ENCODE results near the gene TRIO.

TRIO gene

GRCh38 chr5:14438195-14438606 lies 295.1 kb downstream of the TRIO start:
- no peak for TF ChIP-seq Cebpa-rat (IDR thresholded peaks at IDR 0.05)
- H3K4me1 ChIP-seq: peaks cover 17 to 53% (median 37%) of the 10 kb centered on the region in 10 experiments
- peaks cover 7 to 26% (median 20%) of the 10 kb centered on the region in 11 experiments; a peak in 21 of 22 replicates for H3K9me3 ChIP-seq (replicated peaks in 1 of 11)
- H3K9ac ChIP-seq: no peak overlapping the region
- H3K36me3 ChIP-seq: peaks cover 61 to 78% (median 70%) of the 10 kb centered on the region in 11 experiments
- H3K4me3 ChIP-seq: no peak overlapping the region
- peaks cover 5 to 48% (median 18%) of the 10 kb centered on the region in 11 experiments; a peak in 15 of 22 replicates for H4K20me1 ChIP-seq
- H3K4me2 ChIP-seq: no peak overlapping the region
- peak overlapping the region in 1 of 11 experiments; percentile 84; a peak in 1 of 22 replicates for H3K27ac ChIP-seq
- no peaks in the 10 kb centered on the region for H3K27me3 ChIP-seq

- Histone ChIP-seq H3K4me3 (no peak overlapping the region), H3K9me3 (replicated peaks in 1 of 11) (peaks cover 7 to 26% (median 20%) of the 10 kb centered on the region in 11 experiments; a peak in 21 of 22 replicates), H3K36me3 (peaks cover 54 to 78% (median 71%) of the 10 kb centered on the region in 11 experiments), H4K20me1 (peaks cover 5 to 52% (median 20%) of the 10 kb centered on the region in 11 experiments; a peak in 15 of 22 replicates), H3K9ac (peak overlapping the region in 2 of 11 experiments; percentile 16 to 77; a peak in 2 of 22 replicates), H3K27ac (peak overlapping the region in 4 of 11 experiments; percentile 30 to 84 (median 62); a peak in 3 of 22 replicates), H3K4me1 (peaks cover 17 to 64% (median 46%) of the 10 kb centered on the region in 10 experiments), H3K27me3 (no peaks in the 10 kb centered on the region), H3K4me2 (peak overlapping the region in 10 of 11 experiments; percentile 2 to 79 (median 72); a peak in 14 of 22 replicates)
- TF ChIP-seq Cebpa-rat (IDR thresholded peaks at IDR 0.05): no peak
Measured at GRCh38 chr5:14439087-14439871, 296.1 kb downstream of the TRIO start.

- peaks cover 7 to 16% (median 11%) of the 10 kb centered on the region in 11 experiments; a peak in 21 of 22 replicates for H3K9me3 ChIP-seq (replicated peaks in 1 of 11)
- H4K20me1 ChIP-seq: peaks cover 5 to 58% (median 20%) of the 10 kb centered on the region in 11 experiments; a peak in 15 of 22 replicates
- peaks cover 19 to 70% (median 51%) of the 10 kb centered on the region in 10 experiments for H3K4me1 ChIP-seq
- H3K9ac ChIP-seq: peak overlapping the region in 5 of 11 experiments; percentile 18 to 77 (median 67); a peak in 10 of 22 replicates
- peak overlapping the region in 5 of 10 experiments; percentile 11 to 53 (median 24); a peak in 5 of 20 replicates for H3K4me3 ChIP-seq
- H3K4me2 ChIP-seq: peak overlapping the region; percentile 43 to 79 (median 69)
- H3K27ac ChIP-seq: peak overlapping the region in 7 of 11 experiments; percentile 20 to 84 (median 61); a peak in 12 of 22 replicates
- no peaks in the 10 kb centered on the region for H3K27me3 ChIP-seq
- TF ChIP-seq Cebpa-rat (IDR thresholded peaks at IDR 0.05): no peak
- peaks cover 45 to 69% (median 63%) of the 10 kb centered on the region in 11 experiments for H3K36me3 ChIP-seq
Measured at GRCh38 chr5:14440223-14440581, 297.1 kb downstream of the TRIO start.

- peaks cover 3 to 10% (median 5%) of the 10 kb centered on the region in 11 experiments; a peak in 20 of 22 replicates for H3K9me3 ChIP-seq (replicated peaks in 1 of 11)
- peak overlapping the region in 8 of 11 experiments; percentile 17 to 84 (median 54); a peak in 14 of 22 replicates for H3K27ac ChIP-seq
- peaks cover 43 to 68% (median 57%) of the 10 kb centered on the region in 11 experiments for H3K36me3 ChIP-seq
- peak overlapping the region in 9 of 11 experiments; percentile 17 to 77 (median 47); a peak in 14 of 22 replicates for H3K9ac ChIP-seq
- peak overlapping the region; percentile 43 to 79 (median 69) for H3K4me2 ChIP-seq
- H3K4me1 ChIP-seq: peaks cover 25 to 70% (median 54%) of the 10 kb centered on the region in 10 experiments
- peaks cover 5 to 63% (median 20%) of the 10 kb centered on the region in 11 experiments; a peak in 15 of 22 replicates for H4K20me1 ChIP-seq
- TF ChIP-seq Cebpa-rat (IDR thresholded peaks at IDR 0.05): peak in 1 of 11 experiments; percentile 8; a peak in 1 of 22 replicates
- peak overlapping the region in 7 of 10 experiments; percentile 10 to 53 (median 24); a peak in 9 of 20 replicates for H3K4me3 ChIP-seq
- no peaks in the 10 kb centered on the region for H3K27me3 ChIP-seq
Measured at GRCh38 chr5:14440582-14441431, 297.7 kb downstream of the TRIO start.

- H3K4me3 ChIP-seq: peak overlapping the region in 3 of 10 experiments; percentile 36 to 53 (median 39); a peak in 4 of 20 replicates
- peak overlapping the region in 2 of 11 experiments; percentile 69 to 77; a peak in 4 of 22 replicates for H3K9ac ChIP-seq
- H3K27ac ChIP-seq: peak overlapping the region in 3 of 11 experiments; percentile 62 to 84 (median 70); a peak in 4 of 22 replicates
- H3K27me3 ChIP-seq: no peaks in the 10 kb centered on the region
- peak overlapping the region in 7 of 11 experiments; percentile 68 to 79 (median 77); a peak in 13 of 22 replicates for H3K4me2 ChIP-seq
- no peak for TF ChIP-seq Cebpa-rat (IDR thresholded peaks at IDR 0.05)
- peaks cover 5 to 68% (median 20%) of the 10 kb centered on the region in 11 experiments; a peak in 15 of 22 replicates for H4K20me1 ChIP-seq
- H3K36me3 ChIP-seq: peaks cover 36 to 61% (median 49%) of the 10 kb centered on the region in 11 experiments
- H3K9me3 ChIP-seq (replicated peaks in 1 of 11): peaks cover 0 to 2% (median 0%) of the 10 kb centered on the region in 11 experiments; a peak in 2 of 22 replicates
- H3K4me1 ChIP-seq: peaks cover 30 to 74% (median 56%) of the 10 kb centered on the region in 10 experiments
Measured at GRCh38 chr5:14441641-14442040, 298.5 kb downstream of the TRIO start.

- Histone ChIP-seq H3K27me3 (no peaks in the 10 kb centered on the region), H3K27ac (no peak overlapping the region), H3K4me1 (peaks cover 34 to 79% (median 62%) of the 10 kb centered on the region in 10 experiments), H3K36me3 (peaks cover 32 to 53% (median 41%) of the 10 kb centered on the region in 11 experiments), H3K9ac (no peak overlapping the region), H3K4me2 (peak overlapping the region in 7 of 11 experiments; percentile 14 to 79 (median 77); a peak in 8 of 22 replicates), H3K9me3 (replicated peaks in 1 of 11) (no peaks in the 10 kb centered on the region), H3K4me3 (no peak overlapping the region), H4K20me1 (peaks cover 5 to 67% (median 20%) of the 10 kb centered on the region in 11 experiments; a peak in 15 of 22 replicates)
- TF ChIP-seq Cebpa-rat (IDR thresholded peaks at IDR 0.05): no peak
Measured at GRCh38 chr5:14442536-14442935, 299.4 kb downstream of the TRIO start.

GRCh38 chr5:14443671-14444093 lies 300.5 kb downstream of the TRIO start:
- peak overlapping the region in 3 of 11 experiments; percentile 10 to 23 (median 15); a peak in 2 of 22 replicates for H3K4me2 ChIP-seq

More at GRCh38 chr5:14443671-14444093, 300.5 kb downstream of the TRIO start:
- H3K27me3 ChIP-seq: no peaks in the 10 kb centered on the region
- H4K20me1 ChIP-seq: peaks cover 9 to 67% (median 25%) of the 10 kb centered on the region in 11 experiments; a peak in 15 of 22 replicates
- H3K27ac ChIP-seq: no peak overlapping the region
- H3K9me3 ChIP-seq (replicated peaks in 1 of 11): no peaks in the 10 kb centered on the region
- TF ChIP-seq Cebpa-rat (IDR thresholded peaks at IDR 0.05): no peak
- peaks cover 36 to 88% (median 72%) of the 10 kb centered on the region in 10 experiments for H3K4me1 ChIP-seq
- no peak overlapping the region for H3K9ac ChIP-seq
- H3K36me3 ChIP-seq: peaks cover 24 to 47% (median 35%) of the 10 kb centered on the region in 11 experiments
- H3K4me3 ChIP-seq: no peak overlapping the region

Measured in BLaER1 treated with 17β-estradiol and CSF1 and Interleukin-3, amounts not matched to agents 10 nM and 100 nM (cell line).